Neuron (in vitro differentiated cells): ENCODE data around the gene SLC16A6.

Experiments
- H2AFZ ChIP-seq: one replicate; pipeline ENCODE4 v1.6.1; 2013; ENCODE audit warnings: low read depth, mild to moderate bottlenecking, inconsistent platforms, low read length, moderate library complexity
- H3K27me3 ChIP-seq: one replicate; pipeline ENCODE4 v1.6.1; 2013; ENCODE audit warnings: low read length; ENCODE audit not compliant: insufficient read depth
- H3K36me3 ChIP-seq: one replicate; pipeline ENCODE4 v1.6.1; 2013; ENCODE audit warnings: low read length; ENCODE audit not compliant: insufficient read depth
- H3K4me1 ChIP-seq: one replicate; pipeline ENCODE4 v1.6.1; 2013; ENCODE audit warnings: low read length; ENCODE audit not compliant: insufficient read depth
- H3K4me3 ChIP-seq: 2 replicates; pipeline ENCODE4 v1.5.1; 2013; ENCODE audit warnings: mild to moderate bottlenecking, low read length, moderate library complexity
- H3K9me3 ChIP-seq: one replicate; pipeline ENCODE4 v1.6.1; 2013; ENCODE audit warnings: low read length

The SLC16A6 gene

DNA sequence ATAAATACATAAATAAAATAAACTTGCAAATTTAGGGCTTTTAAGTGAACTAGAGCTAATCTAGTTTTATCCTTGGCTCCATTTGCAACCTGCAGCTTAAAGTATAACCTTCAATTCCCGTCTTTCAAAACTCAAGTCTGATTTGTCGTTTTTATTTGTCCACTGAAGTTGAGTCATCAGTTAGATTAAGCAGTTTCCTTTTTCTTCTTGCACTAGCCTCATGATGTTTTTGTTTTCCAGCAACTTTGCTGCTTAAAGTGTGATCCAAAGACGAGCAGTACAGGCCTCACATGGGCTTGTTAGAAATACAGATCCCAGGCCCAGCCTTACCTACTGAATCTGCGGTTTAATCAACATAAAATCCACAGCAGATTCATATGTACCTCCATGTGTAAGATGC, 14.2 kb upstream of the SLC16A6 start:
- H2AFZ ChIP-seq = no peak overlapping the region
- H3K27me3 ChIP-seq = no peaks in the 10 kb centered on the region
- peaks cover 16% of the 10 kb centered on the region for H3K36me3 ChIP-seq
- H3K4me3 ChIP-seq = no peak overlapping the region
- H3K4me1 ChIP-seq = no peaks in the 10 kb centered on the region
- peaks cover 6% of the 10 kb centered on the region for H3K9me3 ChIP-seq

DNA sequence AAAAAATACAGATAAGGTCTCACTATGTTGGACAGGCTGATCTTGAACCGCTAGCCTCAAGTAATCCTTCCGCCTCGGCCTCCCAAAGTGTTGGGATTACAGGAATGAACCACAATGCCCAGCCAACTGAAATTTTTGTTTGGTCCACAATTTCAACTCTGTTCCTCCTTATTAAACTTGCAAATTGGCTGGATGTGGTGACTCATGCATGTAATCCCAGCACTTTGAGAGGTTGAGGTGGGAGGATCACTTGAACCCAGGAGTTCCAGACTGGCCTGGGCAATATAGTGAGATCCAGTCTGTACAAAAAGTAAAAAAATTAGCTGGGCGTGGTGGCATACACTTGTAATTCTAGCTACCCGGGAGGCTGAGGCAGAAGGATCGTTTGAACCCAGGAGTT, 13.8 kb upstream of the SLC16A6 start:
- no peaks in the 10 kb centered on the region for H3K4me1 ChIP-seq
- H3K36me3 ChIP-seq = peaks cover 16% of the 10 kb centered on the region
- H2AFZ ChIP-seq = no peak overlapping the region
- H3K27me3 ChIP-seq = no peaks in the 10 kb centered on the region
- no peak overlapping the region for H3K4me3 ChIP-seq
- peaks cover 6% of the 10 kb centered on the region for H3K9me3 ChIP-seq

DNA sequence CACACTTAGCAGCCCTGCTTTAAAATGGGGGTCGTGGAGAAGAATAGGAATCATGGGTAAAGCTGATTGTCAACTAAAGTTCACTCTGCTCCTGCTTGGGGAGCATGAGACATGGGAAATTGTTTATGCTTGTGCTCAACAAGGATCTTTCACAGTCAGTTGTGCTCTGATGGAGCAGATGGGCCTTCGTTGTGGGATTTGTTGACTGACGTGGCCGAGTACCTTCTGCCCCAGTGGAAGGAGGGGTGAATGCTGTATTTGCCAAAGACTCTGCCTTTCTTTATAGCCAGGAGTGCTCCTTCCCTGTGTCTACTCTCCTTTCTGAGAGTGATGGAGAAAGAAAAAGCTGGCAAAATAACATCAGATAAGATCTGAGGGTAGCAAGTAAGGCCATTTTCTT, 11.7 kb upstream of the SLC16A6 start:
- Histone ChIP-seq H3K4me3 (no peak overlapping the region), H2AFZ (no peak overlapping the region), H3K9me3 (peaks cover 6% of the 10 kb centered on the region), H3K36me3 (peaks cover 12% of the 10 kb centered on the region), H3K27me3 (no peaks in the 10 kb centered on the region), H3K4me1 (no peaks in the 10 kb centered on the region)

DNA sequence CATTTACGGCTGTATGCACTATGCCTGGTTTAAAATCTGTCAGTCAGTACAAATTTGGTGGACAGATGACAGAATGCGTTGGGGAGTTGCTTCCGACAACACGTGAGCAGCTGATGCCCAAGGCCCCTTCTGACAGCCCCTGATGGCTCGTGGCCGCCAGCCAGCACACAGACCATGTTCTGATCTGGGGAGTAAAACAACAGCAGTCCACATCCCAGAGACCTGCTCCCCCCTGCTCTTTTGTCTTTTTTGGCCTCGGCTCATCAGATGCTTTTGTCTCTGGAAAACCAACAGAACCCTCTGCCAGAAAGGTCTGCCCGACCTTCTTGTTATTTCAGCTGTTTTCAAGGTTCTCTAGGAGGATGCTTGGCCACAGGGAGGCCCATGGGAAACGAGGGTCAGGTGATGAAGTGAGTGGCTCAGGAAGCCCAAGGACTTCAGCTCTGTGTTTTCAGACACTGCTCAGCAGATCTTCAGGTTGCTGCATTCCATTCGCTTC, 11.2 kb upstream of the SLC16A6 start:
- Histone ChIP-seq H3K27me3 (no peaks in the 10 kb centered on the region), H3K4me1 (no peaks in the 10 kb centered on the region), H2AFZ (no peak overlapping the region), H3K9me3 (peaks cover 6% of the 10 kb centered on the region), H3K4me3 (no peak overlapping the region), H3K36me3 (peaks cover 7% of the 10 kb centered on the region)

DNA sequence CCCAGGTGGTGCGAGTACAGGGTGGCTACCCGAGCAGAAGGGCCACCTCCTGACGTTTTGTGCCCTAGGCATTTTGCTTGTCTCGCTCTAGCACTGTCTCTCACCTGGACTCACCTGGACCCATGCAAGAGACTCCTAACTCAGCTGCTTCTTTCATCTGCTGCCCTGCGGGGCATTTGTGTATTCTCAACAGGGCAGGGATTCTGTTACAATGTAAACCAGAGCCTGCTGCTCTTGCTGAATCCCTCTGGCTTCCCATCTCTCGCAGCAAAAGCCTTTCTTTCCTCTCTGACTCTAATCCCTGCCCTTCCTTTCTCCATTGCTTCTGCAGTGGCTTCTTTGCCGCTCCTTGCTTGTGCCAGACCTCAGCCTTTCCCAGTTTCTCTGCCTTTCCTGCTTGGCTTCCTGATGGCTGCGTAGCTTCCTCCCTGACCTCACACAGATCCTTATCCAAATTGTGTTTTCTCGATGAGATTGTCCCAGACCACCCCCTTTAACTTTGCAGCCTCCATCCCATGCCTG, 10.6 kb upstream of the SLC16A6 start:
- peaks cover 4% of the 10 kb centered on the region for H3K9me3 ChIP-seq
- peaks cover 1% of the 10 kb centered on the region for H3K36me3 ChIP-seq
- H2AFZ ChIP-seq = no peak overlapping the region
- no peak overlapping the region for H3K4me3 ChIP-seq
- no peaks in the 10 kb centered on the region for H3K27me3 ChIP-seq
- no peaks in the 10 kb centered on the region for H3K4me1 ChIP-seq

DNA sequence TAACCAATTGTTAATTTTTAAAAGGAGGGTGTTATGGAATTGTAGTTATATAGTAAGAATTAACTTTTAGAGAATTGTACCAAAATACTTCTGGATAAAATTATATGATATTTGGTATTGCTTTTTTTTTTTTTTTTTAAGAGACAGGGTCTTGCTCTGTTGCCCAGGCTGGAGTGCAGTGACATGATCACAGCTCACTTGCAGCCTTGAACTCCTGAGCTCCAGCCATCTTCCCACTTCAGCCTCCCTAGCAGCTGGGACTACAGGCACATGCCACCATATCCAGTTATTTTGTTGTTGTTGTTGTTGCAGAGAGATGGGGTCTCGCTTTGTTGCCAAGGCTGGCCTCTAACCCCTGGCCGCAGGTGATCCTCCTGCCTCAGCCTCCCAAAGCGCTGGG, 8.9 kb upstream of the SLC16A6 start:
- H3K9me3 ChIP-seq = peaks cover 4% of the 10 kb centered on the region
- peaks cover 2% of the 10 kb centered on the region for H3K4me1 ChIP-seq
- H2AFZ ChIP-seq = no peak overlapping the region
- H3K36me3 ChIP-seq = no peaks in the 10 kb centered on the region
- no peaks in the 10 kb centered on the region for H3K27me3 ChIP-seq
- H3K4me3 ChIP-seq = no peak overlapping the region

DNA sequence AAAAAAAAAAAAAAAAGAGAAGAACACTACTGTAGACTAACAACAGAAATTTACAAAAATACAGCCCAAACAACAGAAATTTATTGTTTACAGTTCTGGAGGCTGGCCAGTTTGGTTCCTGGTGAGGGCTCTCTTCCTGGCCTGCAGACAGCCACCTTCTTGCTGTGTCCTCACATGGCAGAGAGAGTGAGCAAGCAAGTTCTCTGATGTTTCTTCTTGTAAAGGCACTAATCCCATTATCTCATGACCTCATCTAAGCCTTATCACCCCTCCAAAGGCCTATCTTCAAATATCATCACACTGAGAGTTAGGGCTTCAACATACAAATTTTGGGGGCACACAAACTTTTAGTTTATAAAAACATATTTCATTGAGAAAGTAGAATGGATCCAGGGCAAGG, 7.7 kb upstream of the SLC16A6 start:
- H3K4me1 ChIP-seq = peaks cover 14% of the 10 kb centered on the region
- H3K4me3 ChIP-seq = no peak overlapping the region
- H3K27me3 ChIP-seq = no peaks in the 10 kb centered on the region
- H3K9me3 ChIP-seq = peaks cover 4% of the 10 kb centered on the region
- no peak overlapping the region for H2AFZ ChIP-seq
- no peaks in the 10 kb centered on the region for H3K36me3 ChIP-seq

DNA sequence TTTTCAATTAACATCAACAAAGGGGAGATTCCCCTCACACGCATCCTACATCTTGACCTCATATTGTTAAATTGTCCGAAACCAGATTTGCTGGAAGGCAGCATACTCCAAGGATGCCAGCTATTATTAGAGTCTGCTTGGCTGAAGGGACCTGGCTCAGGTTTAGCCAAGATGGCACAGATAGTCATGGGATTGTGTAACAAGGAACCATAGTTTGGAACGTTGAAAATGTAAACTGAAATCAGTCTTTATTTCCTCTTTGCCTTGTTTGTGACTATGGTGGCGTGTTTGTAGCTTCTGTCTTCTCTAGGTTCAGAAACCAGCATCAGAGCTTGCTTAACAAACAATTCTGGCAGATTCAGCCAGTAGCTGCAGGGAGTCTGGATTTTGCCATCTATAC, 6.3 kb upstream of the SLC16A6 start:
- Histone ChIP-seq H3K36me3 (no peaks in the 10 kb centered on the region), H2AFZ (no peak overlapping the region), H3K4me3 (no peak overlapping the region), H3K27me3 (no peaks in the 10 kb centered on the region), H3K4me1 (peaks cover 20% of the 10 kb centered on the region), H3K9me3 (peaks cover 4% of the 10 kb centered on the region)

DNA sequence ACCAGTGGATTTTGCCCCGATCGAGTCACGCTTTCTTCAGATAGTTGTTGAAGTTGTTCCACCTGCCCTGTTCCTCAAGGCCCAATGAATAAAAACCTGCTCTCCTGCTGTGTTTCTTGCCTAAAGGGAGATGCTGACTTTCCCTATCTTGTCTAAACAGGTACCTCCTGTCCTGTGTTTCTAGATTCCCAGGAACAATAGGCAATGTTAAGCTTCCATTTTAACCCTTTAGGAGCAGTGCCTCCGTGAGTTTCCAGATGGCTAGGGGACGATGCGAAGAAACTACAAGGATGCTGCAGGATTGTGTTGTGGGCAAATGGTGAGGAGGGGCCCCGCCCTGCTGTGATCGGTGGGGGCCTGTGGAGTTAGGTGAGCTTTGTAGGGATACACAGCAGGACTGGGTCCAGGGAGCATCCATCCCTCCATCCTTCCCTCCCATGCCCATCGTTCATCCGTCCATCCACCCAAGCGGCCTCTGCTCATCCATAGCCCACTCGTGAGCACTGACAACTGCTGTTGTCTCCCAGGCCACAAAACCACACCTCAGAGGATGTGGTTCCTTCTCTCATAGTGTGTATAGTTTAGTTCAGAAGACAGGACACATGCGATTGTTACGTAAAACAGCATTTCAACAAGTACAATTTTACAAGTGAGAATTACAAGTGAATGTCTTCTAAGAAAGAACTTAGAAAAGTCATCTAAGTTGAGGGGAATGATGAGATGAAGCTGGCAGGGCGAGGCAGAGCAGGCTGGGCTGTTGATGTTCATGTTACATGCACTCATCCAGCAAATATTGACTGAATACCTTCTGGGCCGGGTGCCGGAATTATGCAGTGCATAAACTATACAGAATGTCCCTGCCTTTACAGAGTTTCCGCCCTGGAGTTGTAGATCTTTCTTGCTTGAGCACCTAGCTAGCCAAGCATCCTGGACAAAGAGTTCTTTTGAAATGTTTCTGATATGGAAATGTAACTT, 5.6 kb upstream of the SLC16A6 start:
- Histone ChIP-seq H3K9me3 (peaks cover 4% of the 10 kb centered on the region), H3K27me3 (no peaks in the 10 kb centered on the region), H3K4me1 (peaks cover 20% of the 10 kb centered on the region), H3K4me3 (no peak overlapping the region), H3K36me3 (no peaks in the 10 kb centered on the region), H2AFZ (no peak overlapping the region)

DNA sequence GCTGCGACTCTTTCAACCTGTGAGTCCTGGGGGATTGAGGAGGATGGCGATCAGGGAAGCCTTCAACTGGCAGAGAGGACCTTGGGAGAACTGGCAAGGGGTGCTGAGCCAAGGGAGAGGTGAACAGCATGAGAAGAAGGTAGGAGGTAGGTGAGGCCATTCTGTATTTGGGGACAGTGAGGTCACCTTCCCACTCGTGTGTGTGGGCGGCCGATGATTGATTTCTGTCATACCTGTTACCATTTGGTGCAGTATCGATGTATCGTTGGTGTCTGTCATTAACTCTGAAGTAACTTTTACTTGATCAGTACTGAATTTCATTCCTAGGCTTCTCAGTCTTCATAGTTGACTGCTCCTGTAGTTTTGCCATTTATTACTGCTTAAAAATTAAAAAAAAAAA, 4.2 kb upstream of the SLC16A6 start:
- H3K4me1 ChIP-seq = peaks cover 22% of the 10 kb centered on the region
- H2AFZ ChIP-seq = no peak overlapping the region
- no peaks in the 10 kb centered on the region for H3K36me3 ChIP-seq
- H3K9me3 ChIP-seq = no peaks in the 10 kb centered on the region
- no peak overlapping the region for H3K4me3 ChIP-seq
- H3K27me3 ChIP-seq = no peaks in the 10 kb centered on the region

DNA sequence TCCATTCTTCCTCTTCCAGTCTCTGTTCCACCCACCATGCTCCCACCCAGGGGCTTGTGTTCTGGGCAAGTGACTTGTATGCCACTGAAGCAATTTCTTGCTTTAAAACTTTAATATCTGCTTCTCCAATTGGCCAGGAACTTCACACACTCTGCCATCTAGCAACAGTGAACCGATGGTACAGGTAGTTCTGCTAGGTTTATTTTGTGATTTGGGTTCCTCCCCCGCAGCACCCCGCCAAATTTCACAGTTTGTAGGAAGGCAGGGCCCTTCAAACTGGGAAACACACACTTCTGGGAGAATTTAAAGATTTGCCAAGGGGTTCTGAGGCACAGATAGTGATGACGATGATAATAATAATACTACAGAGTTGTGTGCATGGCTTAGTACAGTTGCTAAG, 3.7 kb upstream of the SLC16A6 start:
- H3K4me1 ChIP-seq = peaks cover 27% of the 10 kb centered on the region
- H2AFZ ChIP-seq = no peak overlapping the region
- no peaks in the 10 kb centered on the region for H3K36me3 ChIP-seq
- H3K9me3 ChIP-seq = no peaks in the 10 kb centered on the region
- H3K27me3 ChIP-seq = no peaks in the 10 kb centered on the region
- no peak overlapping the region for H3K4me3 ChIP-seq

DNA sequence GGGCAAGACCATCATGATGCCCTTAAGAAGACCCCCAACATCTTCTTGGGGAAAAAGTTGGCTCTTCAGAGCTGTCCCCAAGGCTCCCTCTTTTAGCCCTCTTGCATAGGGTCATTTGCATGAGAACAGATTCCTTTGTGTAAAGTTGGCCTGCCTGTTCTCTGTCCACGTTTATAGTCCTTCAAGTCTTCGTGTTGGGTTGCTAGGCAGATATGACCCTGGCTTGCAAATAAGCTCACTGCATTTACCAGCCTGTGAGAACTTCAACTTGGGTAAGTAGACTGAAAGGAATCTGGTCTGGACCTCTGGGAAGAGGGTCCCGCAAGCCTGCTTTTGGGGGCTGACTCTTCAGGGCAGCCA, 3.2 kb upstream of the SLC16A6 start:
- H3K27me3 ChIP-seq = no peaks in the 10 kb centered on the region
- no peaks in the 10 kb centered on the region for H3K9me3 ChIP-seq
- H2AFZ ChIP-seq = no peak overlapping the region

DNA sequence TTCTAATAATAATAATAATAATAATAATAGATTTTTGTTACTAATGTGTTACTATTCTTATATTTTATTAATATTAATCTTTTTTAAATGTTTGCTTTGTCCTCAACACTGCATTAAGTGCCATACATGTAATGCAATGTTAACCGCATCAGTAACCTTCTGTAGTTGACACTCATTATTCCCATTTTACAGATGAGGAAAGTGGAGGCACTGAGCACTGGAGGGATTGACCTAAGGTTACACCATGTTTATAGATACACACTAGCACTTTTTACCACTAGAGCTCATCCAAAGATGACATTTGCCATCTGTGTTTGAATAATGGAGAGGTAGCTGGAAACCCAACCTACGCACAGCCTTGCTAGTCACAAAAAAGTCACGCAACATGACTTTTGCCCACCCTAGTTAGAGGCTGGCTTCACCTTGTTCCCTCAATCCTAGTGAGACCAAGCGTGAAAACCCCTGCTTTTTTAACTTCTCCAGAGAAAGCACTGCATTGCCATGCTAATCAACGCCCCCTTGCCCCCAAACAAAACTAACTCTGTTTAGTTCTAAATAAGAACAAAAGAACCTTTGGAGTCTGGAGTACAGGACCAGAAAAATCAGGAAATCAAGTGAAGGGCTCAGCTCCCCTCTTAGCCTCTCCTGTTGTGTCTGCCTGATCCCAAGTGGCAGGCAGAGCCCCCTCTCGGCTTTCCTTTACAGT, 2.7 kb upstream of the SLC16A6 start:
- no peak overlapping the region for H2AFZ ChIP-seq
- H3K36me3 ChIP-seq = no peaks in the 10 kb centered on the region
- no peaks in the 10 kb centered on the region for H3K27me3 ChIP-seq
- H3K9me3 ChIP-seq = no peaks in the 10 kb centered on the region
- peak overlapping the region; percentile 76 for H3K4me3 ChIP-seq
- peaks cover 32% of the 10 kb centered on the region for H3K4me1 ChIP-seq

More for the DNA sequence above, 3.2 kb upstream of the SLC16A6 start:
- Histone ChIP-seq H3K36me3 (no peaks in the 10 kb centered on the region), H3K4me3 (no peak overlapping the region), H3K4me1 (peaks cover 30% of the 10 kb centered on the region)
